ENCODE measurements around the gene STARD10. TPM values are rescaled to one million over a fixed set of nuclear protein-coding genes. Genes with fewer than 3 reads are reported as not detected.
"Not testable (repeated sequence)": the region's sequence is repeated elsewhere in the genome, so short reads cannot be mapped to it uniquely, and the experiment has no call there.

The STARD10 gene
- total RNA-seq, result 10.1 and 10.5 TPM in 2 replicates

- intact Hi-C loops (cut with micrococcal nuclease), result loop anchor here (1.0 to 5.0 kb wide), 4 partner anchors 21 to 804 kb away; partner anchors contain the start of genes ATG16L2, FAM168A and INPPL1
Measured at GRCh38 chr11:72793425-72794367, at the start of gene STARD10. STARD10 (minus strand) TSS chr11:72794047; CDS start chr11:72781181, 12,866 bp downstream.

- intact Hi-C loops (cut with micrococcal nuclease), result no loop called here
Measured at GRCh38 chr11:72842653-72843330, 48.9 kb upstream of the STARD10 start.

DNA sequence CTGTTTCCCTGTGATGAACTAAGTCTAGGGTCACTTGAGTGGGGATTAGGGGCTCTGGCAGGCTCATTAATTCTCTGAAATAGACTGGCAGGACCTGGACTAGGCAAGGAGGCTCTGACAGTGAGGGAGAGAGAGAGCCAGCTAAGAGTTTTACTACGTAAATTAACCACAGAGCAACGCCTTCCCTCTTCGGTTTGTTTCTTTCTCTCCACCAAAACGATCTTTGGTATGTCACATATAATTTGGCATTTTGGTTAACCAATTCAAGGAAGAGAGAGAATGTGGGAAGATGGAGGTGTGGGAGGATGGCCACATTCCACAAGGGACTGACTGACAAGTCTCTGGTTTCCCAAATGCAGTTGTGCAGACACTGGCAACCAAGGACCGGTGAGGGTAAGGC lies 48.3 kb upstream of the STARD10 start:
- intact Hi-C loops (cut with micrococcal nuclease), result no loop called here

DNA sequence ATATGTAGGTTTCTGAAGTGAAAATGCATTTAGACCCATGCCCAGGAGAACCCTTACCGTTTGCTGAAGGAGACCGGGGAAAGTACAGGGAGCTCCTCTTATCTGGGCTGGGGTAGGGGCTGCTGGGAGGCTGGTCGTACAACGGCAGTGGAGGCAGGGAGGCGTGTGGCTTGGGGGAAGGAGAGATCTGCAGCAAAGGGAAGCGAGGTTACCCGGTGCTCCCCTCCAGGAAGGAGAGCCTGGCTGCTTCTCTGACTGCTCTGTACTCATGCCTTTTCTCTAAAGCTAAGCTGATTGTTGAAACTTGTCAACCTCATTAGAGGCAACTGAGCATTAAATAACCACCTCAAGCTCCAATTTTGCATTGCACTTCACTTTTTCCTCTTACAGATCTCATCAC lies 47.5 kb upstream of the STARD10 start:
- intact Hi-C loops (cut with micrococcal nuclease), result no loop called here

- intact Hi-C loops (cut with micrococcal nuclease), result no loop called here
Measured at GRCh38 chr11:72840780-72841179, 46.9 kb upstream of the STARD10 start.

- intact Hi-C loops (cut with micrococcal nuclease), result no loop called here
Measured at GRCh38 chr11:72838691-72839305, 45.0 kb upstream of the STARD10 start.

DNA sequence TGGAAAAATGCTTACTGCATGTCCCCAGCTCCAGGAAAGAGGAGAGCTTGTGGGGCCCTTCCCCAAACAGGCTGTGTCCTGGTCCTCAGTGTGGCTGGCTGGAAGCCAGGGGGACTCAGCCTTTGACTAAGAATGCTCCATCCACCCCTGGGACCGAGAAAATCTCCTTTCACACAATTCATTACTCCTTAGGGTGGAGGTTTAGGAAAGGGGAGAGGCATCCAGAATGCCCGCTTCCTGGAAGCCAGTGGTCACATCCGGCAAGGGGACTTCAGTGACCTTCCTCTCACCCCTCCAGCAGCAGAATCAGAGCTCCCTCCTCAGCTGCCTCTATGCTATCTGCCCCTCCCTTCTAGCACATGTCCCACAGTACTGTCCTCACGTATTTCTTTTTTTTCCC lies 42.3 kb upstream of the STARD10 start:
- intact Hi-C loops (cut with micrococcal nuclease), result no loop called here

- intact Hi-C loops (cut with micrococcal nuclease), result no loop called here
Measured at GRCh38 chr11:72834905-72835304, 41.1 kb upstream of the STARD10 start.

- intact Hi-C loops (cut with micrococcal nuclease), result no loop called here
Measured at GRCh38 chr11:72833811-72834493, 40.1 kb upstream of the STARD10 start.

DNA sequence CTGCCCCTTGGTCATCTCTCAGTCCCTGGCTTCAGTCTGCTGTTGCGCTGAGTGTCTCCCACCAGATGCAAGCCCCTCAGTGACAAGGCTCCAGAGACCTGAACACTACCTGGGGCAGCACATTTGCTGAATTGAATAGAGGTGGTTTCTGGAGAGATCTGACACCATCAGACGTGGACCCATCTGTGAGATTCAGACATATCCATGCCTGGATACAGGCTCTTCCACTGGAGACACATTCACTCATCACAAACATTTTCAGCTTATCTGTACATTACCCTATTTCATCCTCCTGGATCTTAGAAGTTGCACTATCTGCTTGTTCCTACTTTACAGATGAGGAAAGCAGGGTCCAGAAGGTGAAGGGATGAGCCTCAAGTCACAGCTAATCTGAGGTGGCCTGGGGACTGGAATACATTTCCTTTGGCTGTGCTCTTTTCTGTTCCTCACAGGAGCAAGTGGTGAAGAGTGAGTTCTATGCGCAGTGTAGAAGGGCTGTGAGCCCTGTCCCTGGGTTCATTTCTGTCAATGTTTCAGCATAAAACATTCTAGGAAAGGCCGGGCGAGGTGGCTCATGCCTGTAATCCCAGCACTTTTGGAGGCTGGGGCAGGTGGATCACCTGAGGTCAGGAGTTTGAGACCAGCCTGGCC lies 39.4 kb upstream of the STARD10 start:
- intact Hi-C loops (cut with micrococcal nuclease), result no loop called here

DNA sequence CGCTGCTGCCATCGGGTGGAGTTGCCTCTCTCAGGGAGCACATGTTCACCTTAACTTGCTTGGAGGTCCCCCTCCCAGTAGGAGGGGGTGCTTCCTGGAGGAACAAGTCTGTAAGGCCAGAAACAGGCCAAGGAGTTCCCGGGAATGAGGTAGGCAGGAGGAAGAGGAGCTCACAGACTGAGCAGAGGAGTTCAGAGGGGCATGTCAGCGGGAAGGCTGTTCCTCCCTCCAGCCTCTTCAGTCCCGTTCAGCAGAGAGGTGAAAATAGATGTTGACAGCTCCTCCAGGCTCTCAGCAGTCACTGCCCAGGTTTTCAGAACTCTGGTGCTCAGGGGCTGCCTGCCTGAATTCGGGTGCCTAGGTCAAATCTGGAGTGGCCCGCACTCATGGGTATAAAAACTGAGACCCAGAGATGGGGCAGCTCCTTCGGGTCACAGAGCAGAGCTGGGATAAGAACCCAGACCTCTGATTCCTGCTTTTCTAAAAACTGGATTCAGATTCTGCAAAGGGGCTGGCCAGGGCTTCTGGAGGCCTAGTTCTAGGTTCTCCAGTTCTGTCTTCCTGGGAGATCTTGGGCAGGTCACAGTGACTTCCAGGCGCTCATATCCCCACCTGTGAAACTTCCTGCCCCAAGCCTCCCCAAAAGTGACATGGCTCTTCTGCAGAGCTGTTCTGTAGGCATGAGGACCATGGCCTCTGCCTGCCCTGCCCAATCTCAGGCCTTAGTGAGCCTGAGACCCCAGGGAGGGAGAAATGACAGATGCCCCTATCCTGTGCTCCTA lies 38.6 kb upstream of the STARD10 start:
- intact Hi-C loops (cut with micrococcal nuclease), result no loop called here

GRCh38 chr11:72831521-72832300 lies 37.9 kb upstream of the STARD10 start:
- intact Hi-C loops (cut with micrococcal nuclease), result loop anchor here (1.0 kb wide), 1 partner anchor 347 kb away; no protein-coding TSS in a partner anchor

GRCh38 chr11:72829884-72830533 lies 36.2 kb upstream of the STARD10 start:
- intact Hi-C loops (cut with micrococcal nuclease), result no loop called here

DNA sequence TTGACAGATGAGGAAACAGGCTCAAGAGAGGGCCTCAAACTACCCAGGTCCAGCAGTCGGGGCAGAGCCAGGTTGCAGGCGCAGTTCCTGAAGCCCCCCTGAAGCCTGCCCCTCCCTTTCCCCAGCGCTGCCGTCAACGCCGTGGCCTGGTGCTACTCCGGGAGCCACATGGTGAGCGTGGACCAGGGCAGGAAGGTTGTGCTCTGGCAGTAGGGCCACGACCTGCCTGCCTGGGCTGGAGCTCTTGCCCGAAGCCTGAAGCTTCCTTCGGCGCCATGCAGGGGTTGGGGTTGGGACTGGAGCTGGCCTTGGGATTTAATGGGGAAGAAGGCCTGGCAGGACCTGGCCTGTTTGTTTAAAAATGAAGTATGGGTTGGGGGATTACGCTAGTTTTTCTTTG lies 35.3 kb upstream of the STARD10 start:
- intact Hi-C loops (cut with micrococcal nuclease), result no loop called here

DNA sequence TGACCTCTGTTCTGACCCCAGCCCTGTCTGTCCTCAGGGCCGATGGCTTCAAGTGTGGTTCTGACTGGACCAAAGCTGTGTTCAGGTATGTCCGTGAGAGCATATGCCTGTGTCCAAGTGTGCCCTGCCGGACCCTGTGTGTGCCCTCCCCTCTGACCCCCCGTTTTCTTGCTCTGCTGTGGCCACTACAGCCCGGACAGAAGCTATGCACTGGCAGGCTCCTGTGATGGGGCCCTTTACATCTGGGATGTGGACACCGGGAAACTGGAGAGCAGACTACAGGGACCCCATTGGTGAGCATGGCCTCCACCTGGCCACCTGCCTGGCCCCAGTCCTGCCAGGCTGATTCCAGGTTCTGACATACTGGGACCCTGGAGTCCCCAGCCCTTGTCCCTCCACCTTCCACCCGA lies 34.9 kb upstream of the STARD10 start:
- intact Hi-C loops (cut with micrococcal nuclease), result no loop called here

GRCh38 chr11:72828081-72828567 lies 34.3 kb upstream of the STARD10 start:
- intact Hi-C loops (cut with micrococcal nuclease), result no loop called here

DNA sequence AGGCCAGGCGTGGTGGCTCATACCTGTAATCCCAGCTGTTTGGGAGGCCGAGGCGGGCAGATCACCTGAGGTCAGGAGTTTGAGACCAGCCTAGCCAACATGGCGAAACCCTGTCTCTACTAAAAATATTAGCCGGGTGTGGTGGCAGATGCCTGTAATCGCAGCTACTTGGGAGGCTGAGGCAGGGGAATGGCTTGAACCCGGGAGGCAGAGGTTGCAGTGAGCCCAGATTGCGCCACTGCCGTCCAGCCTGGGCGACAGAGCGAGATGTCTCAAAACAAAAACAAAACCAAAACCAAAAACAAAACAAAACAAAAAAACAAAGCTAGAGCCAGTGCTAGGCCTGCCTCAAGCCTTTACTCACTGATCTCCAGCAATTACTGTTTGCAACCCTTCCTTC lies 33.8 kb upstream of the STARD10 start:
- intact Hi-C loops (cut with micrococcal nuclease), result not testable (repeated sequence)

DNA sequence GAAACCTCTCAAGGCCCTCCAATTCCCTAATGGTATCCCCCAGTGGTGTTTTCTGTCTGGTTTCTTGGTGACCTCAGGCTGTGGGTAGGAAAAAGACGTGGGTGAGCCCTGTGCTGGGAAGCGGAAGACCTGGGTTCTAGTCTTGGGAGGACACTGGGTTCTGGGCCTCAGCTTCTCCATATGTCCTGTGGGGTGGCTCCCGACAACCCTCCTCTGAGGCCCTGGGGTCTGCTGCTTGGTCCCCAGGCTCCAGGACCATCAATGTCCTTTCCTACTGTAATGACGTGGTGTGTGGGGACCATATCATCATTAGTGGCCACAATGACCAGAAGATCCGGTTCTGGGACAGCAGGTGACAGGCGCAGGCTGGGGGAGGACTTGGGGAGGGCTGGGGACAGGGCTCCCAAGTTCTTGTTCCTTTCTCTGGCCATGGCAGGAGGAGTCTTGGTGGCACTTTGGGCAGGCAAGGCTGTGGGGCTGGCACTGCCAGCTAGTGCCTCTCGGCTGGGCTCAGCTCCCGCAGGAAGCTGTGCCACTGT lies 33.2 kb upstream of the STARD10 start:
- intact Hi-C loops (cut with micrococcal nuclease), result no loop called here
